Pancreas (tissue), 10 donors: ENCODE results near the gene DAB2IP. TPM values are rescaled to one million over a fixed set of nuclear protein-coding genes. Genes with fewer than 3 reads are reported as not detected.
"Not testable (repeated sequence)": the region's sequence is repeated elsewhere in the genome, so short reads cannot be mapped to it uniquely, and the experiment has no call there.

Experiments
- ATAC-seq, 4 donors: fragments of 200-7000 bp; cut with Tn5 transposase; one replicate each; pipeline versions ENCODE4 v1.8.0 to v1.9.1; 2020; ENCODE audit warnings: mild to moderate bottlenecking in 4 of 4, moderate library complexity in 4 of 4
- DNase-seq, 6 donors: peaks; one replicate each; pipeline ENCODE4 v3.0.0-alpha.2; 2020
- FAIRE-seq: peaks from 2 replicates; lab custom pipeline; 2012; peaks lifted over from hg19 to GRCh38; lab: Jason Lieb, UNC
- H3K27ac ChIP-seq, 4 donors: fragments of 200-600 bp; sonication (generic); 1 replicate in 3 of 4; 2 replicates in 1 of 4; pipeline versions ENCODE4 v1.5.0 to v1.8.0; 2020
- H3K27me3 ChIP-seq, 4 donors: fragments of 200-600 bp; one replicate each; pipeline ENCODE4 v1.8.0; 2021
- H3K36me3 ChIP-seq, 3 donors: fragments of 200-600 bp; sonication (generic) in 1 of 3; one replicate each; pipeline versions ENCODE4 v1.5.0 to v1.8.0; 2020 to 2021
- H3K4me1 ChIP-seq, 3 donors: fragments of 200-600 bp; one replicate each; pipeline ENCODE4 v1.8.0; 2021
- H3K4me3 ChIP-seq, 4 donors: fragments of 200-600 bp; sonication (generic) in 2 of 4; one replicate each; pipeline versions ENCODE4 v1.5.0 to v1.8.0; 2020 to 2021
- H3K9me3 ChIP-seq, 4 donors: fragments of 200-600 bp; one replicate each; pipeline ENCODE4 v1.8.0; 2021
- CTCF ChIP-seq, 4 donors: fragments of 200-600 bp; sonication (generic) in 3 of 4; IDR thresholded peaks; one replicate each; pipeline versions ENCODE4 v1.5.0 to v1.8.0; 2021; ENCODE audit warnings: antibody characterized with exemption in 4 of 4
- WGBS, 2 donors: extraction: QIAGEN DNeasy Blood & Tissue Kit; methylation state at CpG; one replicate each; pipeline ENCODE4 v1.1.7; 2013; 5-methylcytosine and 5-hydroxymethylcytosine counted together
- intact Hi-C, 3 donors: fragments of 100-400 bp; cut with DNase I; formaldehyde crosslinking; loops; one replicate each; pipeline versions ENCODE4 v1.11.1 to v1.14.2; 2022
- polyA plus RNA-seq, 2 donors: library from polyadenylated mRNA; stranded (reverse); fragments of 200-250 nt; gene quantifications; one replicate each; pipeline ENCODE4 v1.2.3, GENCODE V29; 2013
- total RNA-seq, 6 donors: library from RNA; stranded (reverse); fragmentation: NEBNext Ultra II Directional in 4 of 6; extraction: Animal tissue kit (Norgen Biotek cat#: 25700) in 4 of 6; gene quantifications; one replicate each; pipeline versions ENCODE4 v1.2.1 to v1.2.4, GENCODE V29; 2021 to 2023
- donor health status: healthy with polysubstance abuse.
- donor health status: DM: no; HTN: no; CAD: no; lungs with moderate emphysema.
- donor health status: DM: no; HTN: no; CAD: no.
- donor health status: control.
- donor health status: control.
- donor health status: Bipolar disorder and iron deficiency.
- donor health status: DM: yes; HTN: yes; CAD: no.
- donor health status: DM: no; HTN: no; CAD: no.
- donor health status: DM: no; HTN: no; CAD: no.
- donor health status: DM: yes; HTN: yes; CAD: no.

DAB2IP gene
- total and polyA plus RNA-seq, 8 donors = 14.7 to 52.1 (median 25.3) TPM

- TF ChIP-seq CTCF (IDR thresholded peaks at IDR 0.05) = no peak
- WGBS, 2 donors = 62 to 68% methylated on average over 10 to 11 of the region's 11 CpGs
- FAIRE-seq (no peak), DNase-seq (peak in 1 of 6 donors; percentile 21), ATAC-seq (peak in 3 of 4 donors; percentile 36 to 51 (median 45))
- no peaks in the 10 kb centered on the region for H3K4me1 ChIP-seq
- H3K9me3 ChIP-seq = no peaks in the 10 kb centered on the region
- intact Hi-C loops = no loop called here
- H3K27me3 ChIP-seq = no peaks in the 10 kb centered on the region
- peak overlapping the region in 3 of 4 donors; percentile 34 to 72 (median 64) for H3K27ac ChIP-seq
- no peak overlapping the region for H3K4me3 ChIP-seq
- H3K36me3 ChIP-seq = no peaks in the 10 kb centered on the region
Observed at GRCh38 chr9:121619545-121620324, 31.7 kb upstream of the DAB2IP start.

GRCh38 chr9:121620325-121620673 is 31.1 kb upstream of the DAB2IP start:
- no peak for TF ChIP-seq CTCF (IDR thresholded peaks at IDR 0.05)
- intact Hi-C loops = no loop called here
- 67 to 73% methylated on average over 3 of the region's 3 CpGs for WGBS, 2 donors
- no peak overlapping the region for H3K4me3 ChIP-seq
- no peak for FAIRE-seq
- no peak for DNase-seq
- H3K27me3 ChIP-seq = no peaks in the 10 kb centered on the region
- H3K4me1 ChIP-seq = no peaks in the 10 kb centered on the region
- no peak for ATAC-seq
- H3K27ac ChIP-seq = peak overlapping the region in 2 of 4 donors; percentile 64 to 72
- H3K36me3 ChIP-seq = no peaks in the 10 kb centered on the region
- no peaks in the 10 kb centered on the region for H3K9me3 ChIP-seq

GRCh38 chr9:121620777-121621449 is 30.5 kb upstream of the DAB2IP start:
- Histone ChIP-seq H3K4me1 (no peaks in the 10 kb centered on the region), H3K27me3 (no peaks in the 10 kb centered on the region), H3K4me3 (no peak overlapping the region), H3K36me3 (no peaks in the 10 kb centered on the region), H3K27ac (peak overlapping the region in 2 of 4 donors; percentile 64 to 72), H3K9me3 (no peaks in the 10 kb centered on the region)
- intact Hi-C loops = no loop called here
- 67 to 72% methylated on average over 3 of the region's 3 CpGs for whole genome bisulfite sequencing, 2 donors
- no peak for FAIRE-seq
- peak in 1 of 4 donors; percentile 13 for TF ChIP-seq CTCF (IDR thresholded peaks at IDR 0.05)
- ATAC-seq = peak; percentile 28 to 50 (median 36)
- no peak for DNase-seq

DNA sequence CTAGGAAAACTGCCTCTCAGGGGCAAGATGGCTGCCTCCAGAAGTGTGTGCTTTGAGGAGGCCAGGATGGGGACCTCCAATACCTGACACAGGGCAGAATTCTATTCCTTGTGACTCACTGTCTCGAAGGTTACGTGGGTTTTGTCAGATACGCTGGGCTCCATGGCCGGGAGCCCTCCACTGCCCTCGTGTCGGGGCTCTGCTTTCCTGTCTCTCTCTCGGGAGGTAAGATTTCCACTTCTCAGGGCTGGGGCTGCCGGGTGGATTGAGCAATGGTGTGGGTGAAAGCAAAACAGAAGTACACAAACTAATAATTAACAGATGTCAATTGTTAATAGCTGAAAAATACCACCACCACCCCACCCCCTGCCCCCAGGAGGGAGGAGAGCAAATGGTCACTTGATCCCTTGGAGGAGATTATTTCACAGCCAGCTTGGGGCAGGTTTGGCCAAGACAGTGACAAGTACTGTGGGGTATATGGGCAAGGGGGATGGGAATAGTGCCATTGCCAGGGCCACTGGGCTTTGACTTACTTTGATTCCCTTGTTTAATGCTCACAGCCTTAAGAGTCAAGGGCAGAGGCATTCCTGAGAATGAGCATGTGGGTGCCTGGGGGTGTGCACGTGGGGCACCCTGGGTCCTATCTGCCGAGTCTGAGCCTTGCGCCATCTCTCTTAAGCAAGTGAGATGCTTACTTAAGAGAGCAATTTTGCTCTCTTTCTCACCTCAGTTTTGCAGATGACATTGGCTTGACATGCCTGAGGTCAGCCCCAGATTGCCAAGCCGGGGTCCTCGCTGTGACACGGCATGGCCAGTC is 28.8 kb upstream of the DAB2IP start:
- peak in 3 of 6 donors; percentile 54 to 59 (median 54) for DNase-seq
- intact Hi-C loops = no loop called here
- H3K9me3 ChIP-seq = no peaks in the 10 kb centered on the region
- no peaks in the 10 kb centered on the region for H3K36me3 ChIP-seq
- no peaks in the 10 kb centered on the region for H3K4me1 ChIP-seq
- ATAC-seq = peak; percentile 54 to 79 (median 70)
- no peak for TF ChIP-seq CTCF (IDR thresholded peaks at IDR 0.05)
- no peaks in the 10 kb centered on the region for H3K27me3 ChIP-seq
- FAIRE-seq = no peak
- peak overlapping the region; percentile 39 to 80 (median 58) for H3K27ac ChIP-seq
- no peak overlapping the region for H3K4me3 ChIP-seq
- 61 to 69% methylated on average over 14 of the region's 14 CpGs for WGBS, 2 donors

- H3K9me3 ChIP-seq, H3K4me3 ChIP-seq, FAIRE-seq, DNase-seq, H3K27me3 ChIP-seq, ATAC-seq, H3K4me1 ChIP-seq, intact Hi-C loops, H3K36me3 ChIP-seq: not testable (repeated sequence)
- peak overlapping the region in 3 of 4 donors; percentile 39 to 80 (median 72) for H3K27ac ChIP-seq
- 90 to 100% methylated on average over 2 of the region's 2 CpGs for WGBS, 2 donors
Observed at GRCh38 chr9:121623430-121623829, 28.0 kb upstream of the DAB2IP start.
